Measurements from ENCODE around the gene ANKRD20A1. TPM values are rescaled to one million over a fixed set of nuclear protein-coding genes. Genes with fewer than 3 reads are reported as not detected.
"Not testable (repeated sequence)": the region's sequence is repeated elsewhere in the genome, so short reads cannot be mapped to it uniquely, and the experiment has no call there.

Gene ANKRD20A1
- total RNA-seq: 0.21 TPM

GRCh38 chr9:67858871-67859270 is at the start of gene ANKRD20A1:
ANKRD20A1 (plus strand) TSS chr9:67858931; CDS start chr9:67859427, 496 bp downstream.
- H3K4me3 ChIP-seq; DNase-seq (ENCODE audit: low spot score in 2 of 2); H3K27me3 ChIP-seq; H3K9me3 ChIP-seq; H3K36me3 ChIP-seq; H3K27ac ChIP-seq; intact Hi-C loops (cut with DNase I); H3K4me1 ChIP-seq: not testable (repeated sequence)

GRCh38 chr9:67832088-67832487 is 26.6 kb upstream of the ANKRD20A1 start:
- H3K27me3 ChIP-seq; intact Hi-C loops (cut with DNase I); H3K27ac ChIP-seq; H3K4me1 ChIP-seq; DNase-seq (ENCODE audit: low spot score in 2 of 2); H3K36me3 ChIP-seq; H3K4me3 ChIP-seq; H3K9me3 ChIP-seq: not testable (repeated sequence)
